DMS 273 (cell line): Measurements from ENCODE around the gene FAF1.
"Not testable (repeated sequence)": the region's sequence is repeated elsewhere in the genome, so short reads cannot be mapped to it uniquely, and the experiment has no call there.

Source experiments
- DNase-seq: peaks from one replicate; lab custom pipeline; 2025; ENCODE audit not compliant: unreplicated experiment; lab: John Stamatoyannopoulos, UW

The FAF1 gene

GRCh38 chr1:50917138-50918137, 42.6 kb downstream of the FAF1 start:
- no peak for DNase-seq

GRCh38 chr1:50915621-50916020, 44.4 kb downstream of the FAF1 start:
- DNase-seq: no peak

- no peak for DNase-seq
These were observed 46.1 kb downstream of the FAF1 start for GRCh38 chr1:50913954-50914353.

DNA sequence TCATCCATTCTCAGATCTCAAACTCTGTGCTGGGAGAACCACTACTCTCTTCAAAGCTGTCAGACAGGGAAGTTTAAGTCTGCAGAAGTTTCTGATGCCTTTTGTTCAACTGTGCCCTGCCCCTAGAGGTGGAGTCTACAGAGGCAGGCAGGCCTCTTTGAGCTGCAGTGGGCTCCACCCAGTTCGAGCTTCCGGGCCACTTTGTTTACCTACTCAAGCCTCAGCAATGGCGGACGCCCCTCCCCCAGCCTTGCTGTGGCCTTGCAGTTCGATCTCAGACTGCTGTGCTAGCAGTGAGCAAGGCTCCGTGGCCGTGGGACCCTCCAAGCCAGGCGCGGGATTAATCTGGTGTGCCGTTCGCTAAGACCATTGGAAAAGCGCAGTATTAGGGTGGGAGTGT, 49.7 kb downstream of the FAF1 start:
- not testable (repeated sequence) for DNase-seq

- DNase-seq: not testable (repeated sequence)
These were observed 52.5 kb downstream of the FAF1 start for GRCh38 chr1:50907610-50908009.

GRCh38 chr1:50906050-50906449, 54.0 kb downstream of the FAF1 start:
- not testable (repeated sequence) for DNase-seq

DNA sequence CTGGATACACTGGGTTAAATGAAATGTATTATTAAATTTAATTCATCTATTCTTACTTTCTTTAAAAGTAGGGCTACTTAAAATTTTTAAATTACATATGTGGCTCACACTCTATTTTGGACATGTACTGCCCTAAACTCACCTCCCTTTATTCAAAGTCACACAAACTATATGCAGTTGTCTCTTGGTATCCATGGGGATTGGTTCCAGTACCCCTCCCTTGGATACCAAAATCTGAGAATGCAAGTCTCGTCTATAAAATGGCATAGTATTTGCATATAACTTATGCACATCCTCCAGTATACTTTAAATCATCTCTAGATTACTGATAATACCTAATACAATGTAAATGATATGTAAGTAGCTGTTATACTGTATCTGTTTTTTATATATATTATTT, 57.6 kb downstream of the FAF1 start:
- DNase-seq: no peak

- DNase-seq: no peak
These were observed 58.2 kb downstream of the FAF1 start for GRCh38 chr1:50901872-50902271.

GRCh38 chr1:50898773-50899172, 61.3 kb downstream of the FAF1 start:
- no peak for DNase-seq

- no peak for DNase-seq
These were observed 65.7 kb downstream of the FAF1 start for GRCh38 chr1:50894340-50894739.

DNA sequence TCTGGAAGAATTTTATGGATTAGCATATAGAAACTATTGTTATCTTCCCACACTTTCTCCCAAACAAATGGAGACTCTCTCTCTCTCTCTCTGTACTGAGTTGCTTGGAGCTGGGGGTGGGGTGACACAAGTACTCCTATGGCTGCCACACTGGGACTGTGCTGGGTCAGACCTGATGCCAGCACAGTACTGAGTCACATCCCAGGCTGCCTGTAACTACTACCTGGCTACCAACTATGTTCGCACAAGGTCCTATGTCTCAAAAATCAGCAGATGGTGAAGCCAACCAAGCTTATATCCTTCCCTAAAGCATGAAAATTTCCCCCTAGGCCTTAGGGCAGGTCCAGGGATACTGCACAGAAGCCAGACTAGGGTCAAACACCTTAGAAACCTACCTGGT, 66.6 kb downstream of the FAF1 start:
- DNase-seq: no peak

DNA sequence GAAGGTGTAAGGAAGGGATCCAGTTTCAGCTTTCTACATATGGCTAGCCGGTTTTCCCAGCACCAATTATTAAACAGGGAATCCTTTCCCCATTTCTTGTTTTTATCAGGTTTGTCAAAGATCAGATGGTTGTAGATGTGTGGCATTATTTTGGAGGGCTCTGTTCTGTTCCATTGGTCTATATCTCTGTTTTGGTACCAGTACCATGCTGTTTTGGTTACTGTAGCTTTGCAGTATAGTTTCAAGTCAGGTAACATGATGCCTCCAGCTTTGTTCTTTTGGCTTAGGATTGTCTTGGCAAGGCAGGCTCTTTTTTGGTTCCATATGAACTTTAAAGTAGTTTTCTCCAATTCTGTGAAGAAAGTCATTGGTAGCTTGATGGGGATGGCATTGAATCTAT, 72.5 kb downstream of the FAF1 start:
- not testable (repeated sequence) for DNase-seq

- peak; percentile 72 for DNase-seq
These were observed 79.7 kb downstream of the FAF1 start for GRCh38 chr1:50880373-50880772.

GRCh38 chr1:50879137-50879536, 80.9 kb downstream of the FAF1 start:
- no peak for DNase-seq

DNA sequence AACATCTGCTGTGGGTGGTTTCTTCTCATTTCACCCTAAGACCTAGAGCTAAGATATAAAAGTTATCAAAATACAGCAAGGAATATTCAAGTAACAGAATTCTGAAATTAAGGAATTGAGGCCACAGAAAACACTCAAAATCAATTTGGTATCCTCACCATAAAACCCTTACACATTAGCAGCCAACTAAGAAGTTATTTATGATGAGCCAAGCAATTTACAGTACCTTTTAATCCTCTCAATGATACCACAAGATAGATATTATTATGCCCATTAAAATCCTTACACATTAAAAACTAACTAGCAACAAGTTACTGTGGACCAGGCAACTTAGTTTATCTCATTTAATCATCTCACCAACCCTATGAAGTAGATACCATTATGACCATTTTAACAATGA, 81.6 kb downstream of the FAF1 start:
- no peak for DNase-seq

GRCh38 chr1:50877641-50878040, 82.4 kb downstream of the FAF1 start:
- DNase-seq: peak; percentile 28

DNA sequence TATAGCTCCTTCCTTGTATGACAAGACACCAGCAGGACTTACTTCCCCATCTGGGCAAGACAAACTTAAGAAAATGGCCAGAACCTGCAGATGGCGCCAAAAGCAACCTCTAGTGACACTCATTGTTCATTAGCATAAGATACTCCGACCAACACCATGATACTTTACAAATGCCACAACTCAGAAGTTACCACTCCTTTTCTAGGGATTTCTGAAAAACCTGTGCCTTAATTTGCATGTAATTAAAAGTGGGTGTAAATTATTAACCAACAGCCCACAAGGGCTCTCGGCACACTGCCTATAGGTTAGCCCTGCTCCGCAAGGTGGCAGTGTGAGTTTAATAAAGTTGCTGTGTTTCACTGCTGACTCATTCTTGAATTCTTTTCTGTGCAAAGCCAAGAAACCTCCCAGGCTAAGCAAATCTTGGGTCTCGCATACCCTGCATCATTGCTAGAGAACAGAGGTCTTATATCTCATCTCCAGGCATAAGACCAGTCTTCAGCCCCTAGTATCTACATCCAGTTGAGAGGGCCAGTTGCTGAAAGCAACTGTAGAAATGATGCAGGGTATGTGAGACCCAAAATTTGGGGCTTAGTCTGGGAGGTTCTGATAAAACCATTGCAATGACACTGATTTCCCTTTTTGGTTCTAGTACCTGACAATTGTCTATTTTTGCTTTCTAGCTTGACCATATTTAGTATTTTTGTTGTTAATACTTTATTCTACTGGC, 86.4 kb downstream of the FAF1 start:
- peak; percentile 88 for DNase-seq

DNA sequence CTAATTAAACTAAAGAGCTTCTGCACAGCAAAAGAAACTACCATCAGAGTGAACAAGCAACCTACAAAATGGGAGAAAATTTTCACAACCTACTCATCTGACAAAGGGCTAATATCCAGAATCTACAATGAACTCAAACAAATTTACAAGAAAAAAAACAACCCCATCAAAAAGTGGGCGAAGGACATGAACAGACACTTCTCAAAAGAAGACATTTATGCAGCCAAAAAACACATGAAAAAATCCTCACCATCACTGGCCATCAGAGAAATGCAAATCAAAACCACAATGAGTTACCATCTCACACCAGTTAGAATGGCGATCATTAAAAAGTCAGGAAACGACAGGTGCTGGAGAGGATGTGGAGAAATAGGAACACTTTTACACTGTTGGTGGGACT, 95.2 kb downstream of the FAF1 start:
- DNase-seq: not testable (repeated sequence)

DNA sequence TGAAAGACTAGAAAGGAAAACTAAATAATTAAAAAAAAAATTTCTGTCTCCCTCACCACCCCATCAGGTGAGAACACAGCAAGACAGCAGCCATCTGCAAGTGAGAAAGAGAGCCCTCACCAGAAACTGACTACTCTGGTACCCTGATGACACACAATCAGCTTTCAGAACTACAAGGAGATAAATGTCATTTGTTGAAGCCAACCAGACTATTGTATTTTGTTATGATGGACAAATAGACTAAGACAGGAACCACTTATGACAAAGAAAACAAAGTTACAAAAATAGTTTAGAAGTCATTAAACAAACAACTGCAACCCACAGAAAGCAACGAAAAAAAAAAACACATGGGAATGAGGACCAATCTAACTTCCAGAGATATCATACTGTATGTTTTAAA, 98.3 kb downstream of the FAF1 start:
- DNase-seq: no peak

DNA sequence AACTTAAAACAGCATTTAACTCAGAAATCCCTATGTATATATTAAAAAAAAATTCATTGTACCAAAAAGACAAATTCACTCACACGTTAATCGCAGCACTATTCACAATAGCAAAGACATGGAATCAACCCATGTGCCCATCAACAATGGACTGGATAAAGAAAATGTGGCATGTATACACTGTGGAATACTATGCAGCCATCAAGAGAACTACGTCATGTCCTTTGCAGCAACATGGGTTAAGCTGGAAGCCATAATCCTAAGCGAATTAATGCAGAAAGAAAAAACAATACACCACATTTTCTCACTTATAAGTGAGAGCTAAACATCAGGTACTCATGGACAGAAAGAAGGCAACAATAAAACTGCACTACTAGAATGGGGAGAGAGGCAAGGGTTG, 99.4 kb downstream of the FAF1 start:
- no peak for DNase-seq

DNA sequence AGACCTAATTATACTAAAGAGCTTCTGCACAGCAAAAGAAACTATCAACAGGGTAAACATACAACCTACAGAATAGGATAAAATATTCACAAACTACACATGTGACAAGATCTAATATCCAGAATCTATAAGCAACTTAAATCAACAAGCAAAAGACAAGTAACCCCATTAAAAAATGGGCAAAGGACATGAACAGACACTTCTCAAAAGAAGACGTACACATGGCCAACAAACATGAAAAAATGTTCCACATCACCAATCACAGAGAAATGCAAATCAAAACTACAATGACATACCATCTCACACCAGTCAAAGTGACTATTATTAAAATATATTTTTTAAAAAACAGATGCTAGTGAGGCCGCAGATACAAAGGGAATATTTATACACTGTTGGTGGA, 99.8 kb downstream of the FAF1 start:
- no peak for DNase-seq

GRCh38 chr1:50859657-50860056, 100.4 kb downstream of the FAF1 start:
- no peak for DNase-seq
